AG08395 (cell line): ENCODE data around the gene EHBP1L1.

Experiments
- DNase-seq: peaks from one replicate; pipeline ENCODE4 v3.0.0; 2012; ENCODE audit warnings: mixed read lengths, low spot score

Gene EHBP1L1

DNA sequence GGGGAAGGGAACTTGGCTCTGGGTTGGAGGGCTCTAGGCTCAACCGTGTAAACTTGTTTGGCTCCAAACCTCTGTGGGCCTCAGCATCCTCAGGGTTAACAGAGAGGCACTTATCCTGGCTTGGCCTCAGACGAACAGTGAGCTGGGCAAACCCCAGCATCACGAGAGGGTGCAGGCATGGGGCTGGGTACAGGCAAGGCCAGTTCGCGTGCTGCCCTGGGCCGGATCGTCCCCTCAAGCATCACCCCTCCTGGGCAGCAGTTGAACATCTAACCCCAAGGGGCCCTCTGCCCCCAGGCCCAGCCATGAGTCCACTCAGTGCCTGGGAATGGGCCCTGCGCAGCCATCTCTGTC is 1.9 kb downstream of the EHBP1L1 start:
- no peak for DNase-seq

DNA sequence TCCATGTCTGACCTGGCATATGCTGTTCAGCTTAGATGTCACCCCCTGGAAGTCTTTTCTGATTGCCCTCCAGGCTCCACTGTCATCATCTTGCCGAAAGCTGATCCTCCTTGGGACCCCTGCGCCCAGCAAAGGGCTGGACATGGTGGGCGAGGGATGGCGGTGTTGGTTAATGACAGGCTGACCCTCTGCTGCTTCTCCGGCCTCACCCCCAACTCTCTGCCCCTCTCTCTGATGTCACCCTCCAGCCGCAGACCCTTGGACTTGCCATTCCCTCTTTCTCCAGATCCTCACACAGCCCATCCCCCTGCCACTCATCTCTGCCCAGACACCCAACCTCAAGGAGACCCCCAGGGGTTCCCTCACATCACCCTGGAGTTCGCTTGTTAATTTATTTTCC is 2.3 kb downstream of the EHBP1L1 start:
- DNase-seq: no peak

DNA sequence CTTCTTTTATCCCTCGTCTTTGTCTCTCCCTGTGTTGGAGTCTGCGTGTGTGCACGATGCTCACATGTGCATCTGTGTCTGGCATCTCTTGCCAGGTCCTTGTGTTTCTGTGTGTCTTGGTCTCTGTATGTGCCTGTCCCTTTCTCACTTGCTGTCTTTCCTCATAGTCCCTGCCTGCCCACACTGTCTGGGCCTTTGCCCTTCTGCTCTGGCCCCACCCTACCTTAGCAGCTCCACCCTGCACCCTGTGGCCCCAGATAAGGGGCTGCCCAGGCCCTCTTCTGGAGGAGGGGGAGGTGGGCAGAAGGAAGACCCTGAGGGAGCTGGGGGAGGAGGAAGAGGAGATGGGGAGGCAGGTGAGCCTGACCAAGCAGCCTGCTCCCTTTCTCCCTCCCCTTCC is 2.8 kb downstream of the EHBP1L1 start:
- DNase-seq: no peak

DNA sequence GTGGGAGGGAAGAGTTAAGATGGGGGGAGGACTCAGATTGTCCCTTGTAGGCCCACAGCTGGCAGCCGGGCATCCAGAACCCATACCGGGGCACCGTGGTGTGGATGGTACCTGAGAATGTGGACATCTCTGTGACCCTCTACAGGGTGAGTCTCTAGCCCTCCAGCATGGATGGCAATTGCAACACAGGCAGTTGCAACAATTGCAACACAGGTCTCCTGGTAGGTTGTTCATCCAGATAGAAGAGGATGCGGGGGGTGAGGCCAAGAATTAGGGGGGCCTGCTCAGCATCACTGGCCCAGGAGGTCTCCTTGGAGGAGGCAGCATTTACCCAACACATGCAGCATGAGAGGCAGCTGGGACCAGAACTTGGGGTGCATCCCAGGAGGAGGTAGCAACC is 3.4 kb downstream of the EHBP1L1 start:
- no peak for DNase-seq

DNA sequence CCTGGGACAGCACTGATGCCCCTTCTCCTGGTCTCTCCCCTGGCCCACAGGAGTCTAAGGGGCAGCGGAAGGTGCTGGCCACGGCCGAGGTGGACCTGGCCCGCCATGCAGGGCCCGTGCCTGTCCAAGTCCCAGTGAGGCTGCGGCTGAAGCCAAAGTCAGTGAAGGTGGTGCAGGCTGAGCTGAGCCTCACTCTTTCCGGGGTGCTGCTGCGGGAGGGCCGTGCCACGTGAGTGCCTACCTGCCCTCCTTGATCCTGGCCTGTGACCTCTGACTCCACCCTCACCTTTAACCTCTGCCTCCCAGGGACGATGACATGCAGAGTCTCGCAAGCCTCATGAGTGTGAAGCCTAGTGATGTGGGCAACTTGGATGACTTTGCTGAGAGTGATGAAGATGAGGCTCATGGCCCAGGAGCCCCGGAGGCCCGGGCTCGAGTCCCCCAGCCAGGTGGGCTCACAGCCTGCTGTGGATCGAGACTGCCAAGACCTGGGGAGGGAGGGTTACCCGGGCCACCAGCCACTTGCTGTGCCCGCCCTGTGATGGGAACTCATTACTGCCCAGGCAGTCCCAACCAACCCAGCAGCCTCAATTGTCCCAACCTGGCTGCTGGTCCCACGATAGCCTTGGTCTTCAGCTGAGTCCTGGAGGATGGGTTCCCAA is 4.3 kb downstream of the EHBP1L1 start:
- no peak for DNase-seq

DNA sequence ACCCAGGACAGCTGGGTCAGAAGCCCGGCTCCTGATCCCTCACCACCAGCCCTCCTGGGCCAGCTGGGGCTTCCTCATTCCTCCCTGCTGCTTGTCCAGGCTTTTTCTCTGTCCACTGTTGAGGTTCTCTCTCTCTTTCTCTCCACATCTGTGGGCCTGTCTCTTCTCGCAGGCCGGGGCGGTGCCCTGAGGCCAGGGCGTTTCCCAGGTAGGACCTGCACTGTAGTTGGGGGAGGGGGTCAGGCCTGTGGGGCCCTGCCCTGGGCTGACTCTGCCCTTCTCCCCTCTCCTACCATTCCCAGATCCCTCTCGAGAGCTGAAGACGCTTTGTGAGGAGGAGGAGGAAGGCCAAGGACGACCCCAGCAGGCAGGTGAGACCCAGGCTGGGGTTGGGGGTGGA is 4.9 kb downstream of the EHBP1L1 start:
- no peak for DNase-seq

DNA sequence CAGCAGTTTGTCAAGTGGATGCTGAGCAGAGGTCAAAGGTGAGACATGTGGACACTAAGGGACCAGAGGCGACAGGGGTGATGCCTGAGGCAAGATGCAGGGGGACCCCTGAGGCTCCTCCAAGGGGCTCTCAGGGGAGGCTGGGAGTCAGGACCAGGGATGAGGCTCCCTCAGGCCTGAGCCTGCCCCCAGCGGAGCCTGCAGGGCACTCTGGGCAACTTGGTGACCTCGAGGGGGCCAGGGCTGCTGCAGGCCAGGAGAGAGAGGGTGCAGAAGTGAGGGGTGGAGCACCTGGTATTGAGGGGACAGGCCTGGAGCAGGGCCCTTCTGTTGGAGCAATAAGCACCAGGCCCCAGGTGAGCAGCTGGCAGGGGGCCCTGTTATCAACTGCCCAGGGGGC is 6.1 kb downstream of the EHBP1L1 start:
- DNase-seq: no peak

DNA sequence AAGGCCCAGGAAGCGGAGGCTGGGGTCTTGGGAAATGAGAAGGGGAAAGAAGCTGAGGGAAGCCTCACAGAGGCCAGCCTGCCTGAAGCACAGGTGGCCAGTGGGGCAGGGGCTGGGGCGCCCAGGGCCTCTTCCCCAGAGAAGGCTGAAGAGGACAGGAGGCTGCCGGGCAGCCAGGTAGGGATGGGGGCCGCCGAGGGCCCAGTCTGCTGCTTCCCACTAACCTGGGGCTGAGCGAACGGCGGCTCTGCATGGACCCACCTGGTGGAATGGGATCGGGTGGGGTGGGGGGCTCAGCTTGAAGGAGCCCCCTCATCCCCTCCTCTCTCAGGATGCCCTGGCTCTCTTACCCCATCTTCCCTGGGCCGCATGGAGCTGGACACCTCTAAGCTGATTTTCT is 7.7 kb downstream of the EHBP1L1 start:
- no peak for DNase-seq

DNA sequence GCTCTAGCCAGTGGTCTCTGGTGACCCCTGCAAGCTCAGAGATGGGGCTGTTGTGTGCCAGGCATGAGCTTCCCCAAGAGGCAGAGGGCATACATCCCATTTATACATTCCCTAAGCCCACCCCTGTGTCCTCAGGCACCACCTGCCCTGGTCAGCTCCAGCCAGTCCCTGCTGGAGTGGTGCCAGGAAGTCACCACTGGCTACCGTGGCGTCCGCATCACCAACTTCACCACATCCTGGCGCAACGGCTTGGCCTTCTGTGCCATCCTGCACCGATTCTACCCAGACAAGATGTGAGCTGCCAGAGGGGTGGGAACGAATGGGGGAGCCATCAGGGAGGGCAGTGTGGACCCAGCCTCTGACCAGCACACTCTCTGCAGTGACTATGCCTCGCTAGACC is 8.3 kb downstream of the EHBP1L1 start:
- DNase-seq: no peak

DNA sequence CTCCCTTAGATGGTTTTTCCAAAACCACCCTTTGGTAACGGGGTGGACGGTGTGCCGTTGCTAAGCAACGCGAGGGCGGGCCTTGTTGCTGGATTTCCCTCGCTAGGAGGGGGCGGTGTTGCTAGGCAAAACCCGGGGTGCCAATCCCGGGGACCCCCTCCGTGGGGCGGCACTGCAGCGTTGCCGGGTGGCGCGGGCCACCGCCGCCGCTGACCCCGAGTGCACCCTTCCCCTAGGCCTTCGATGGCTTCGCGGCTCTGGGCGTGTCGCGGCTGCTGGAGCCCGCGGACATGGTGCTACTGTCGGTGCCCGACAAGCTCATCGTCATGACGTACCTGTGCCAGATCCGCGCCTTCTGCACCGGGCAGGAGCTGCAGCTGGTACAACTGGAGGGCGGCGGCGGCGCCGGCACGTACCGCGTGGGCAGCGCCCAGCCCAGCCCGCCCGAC is 8.9 kb downstream of the EHBP1L1 start:
- no peak for DNase-seq

DNA sequence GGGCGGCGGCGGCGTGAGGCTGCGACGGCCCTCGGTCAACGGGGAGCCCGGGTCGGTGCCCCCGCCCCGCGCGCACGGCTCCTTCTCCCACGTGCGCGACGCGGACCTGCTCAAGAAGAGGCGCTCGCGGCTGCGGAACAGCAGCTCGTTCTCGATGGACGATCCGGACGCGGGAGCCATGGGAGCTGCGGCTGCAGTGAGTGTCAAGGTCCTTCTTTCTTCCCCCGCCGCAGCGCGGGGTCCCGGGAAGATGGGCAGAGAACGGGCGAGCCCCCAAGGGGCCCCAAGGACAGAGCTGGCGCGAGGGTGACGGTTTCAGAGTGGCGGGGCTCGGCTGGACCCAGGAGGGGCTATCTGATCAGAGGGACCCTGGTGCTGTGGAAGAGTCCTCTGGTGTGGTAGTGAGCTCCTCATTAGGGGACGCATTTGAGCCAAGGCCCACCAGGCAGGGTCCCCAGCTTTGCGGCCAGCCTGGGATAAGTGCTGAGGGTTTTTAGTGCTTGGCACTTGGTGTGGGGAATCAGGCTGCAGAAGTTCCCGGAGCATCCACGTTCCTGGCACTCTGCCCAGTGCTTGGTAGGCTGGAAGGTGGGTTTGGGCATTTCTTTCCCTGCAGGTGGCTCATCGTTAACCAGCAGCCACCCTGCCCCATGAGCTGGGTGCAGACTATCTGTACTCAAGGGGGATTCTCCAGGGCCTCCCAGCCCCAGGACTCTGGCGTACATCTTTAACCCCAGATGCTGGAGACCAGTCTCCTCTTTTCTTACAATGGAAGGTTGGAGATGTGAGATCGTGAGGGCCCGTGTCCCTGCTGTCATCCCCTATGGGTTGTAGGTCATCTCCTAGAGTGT is 9.8 kb downstream of the EHBP1L1 start:
- DNase-seq: no peak

DNA sequence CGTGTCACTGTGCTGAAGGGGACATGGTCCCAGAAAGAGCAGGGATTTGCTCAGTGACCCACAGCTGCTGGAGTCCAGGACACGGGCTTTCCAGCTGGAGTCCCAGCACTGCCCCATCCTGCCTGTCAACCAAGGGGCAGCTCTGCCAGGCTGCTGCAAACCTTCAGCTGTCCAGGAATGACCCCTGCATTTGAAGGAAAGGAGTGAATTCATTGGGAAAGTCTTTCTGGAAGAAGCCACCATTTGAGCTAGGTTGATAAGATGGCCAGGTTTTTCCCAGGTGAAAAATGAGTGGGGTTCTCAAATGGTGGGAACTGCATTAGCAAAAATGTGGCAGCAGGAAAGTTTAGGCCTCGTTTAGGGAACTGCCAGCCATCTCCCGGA is 10.4 kb downstream of the EHBP1L1 start:
- no peak for DNase-seq

DNA sequence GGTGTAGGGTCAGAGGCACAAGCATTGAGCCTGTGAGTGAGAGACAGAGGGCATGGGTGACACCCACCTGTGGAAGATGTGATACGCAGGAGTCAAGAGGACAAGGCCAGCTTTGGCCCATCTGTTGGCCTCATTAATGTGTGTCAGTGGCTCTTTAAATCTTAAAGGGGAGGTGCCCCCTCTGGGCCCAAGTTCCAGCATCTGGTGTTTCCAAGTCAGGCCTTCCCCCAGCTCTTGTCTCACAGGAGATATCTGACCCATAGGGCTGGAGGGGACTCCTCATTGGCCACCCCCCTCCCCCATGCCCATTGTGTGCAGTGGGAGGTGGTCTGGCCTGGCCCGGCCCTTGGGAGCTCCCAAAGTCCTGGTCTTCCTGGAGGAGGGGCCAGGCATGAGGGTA is 10.8 kb downstream of the EHBP1L1 start:
- peak; percentile 88 for DNase-seq

DNA sequence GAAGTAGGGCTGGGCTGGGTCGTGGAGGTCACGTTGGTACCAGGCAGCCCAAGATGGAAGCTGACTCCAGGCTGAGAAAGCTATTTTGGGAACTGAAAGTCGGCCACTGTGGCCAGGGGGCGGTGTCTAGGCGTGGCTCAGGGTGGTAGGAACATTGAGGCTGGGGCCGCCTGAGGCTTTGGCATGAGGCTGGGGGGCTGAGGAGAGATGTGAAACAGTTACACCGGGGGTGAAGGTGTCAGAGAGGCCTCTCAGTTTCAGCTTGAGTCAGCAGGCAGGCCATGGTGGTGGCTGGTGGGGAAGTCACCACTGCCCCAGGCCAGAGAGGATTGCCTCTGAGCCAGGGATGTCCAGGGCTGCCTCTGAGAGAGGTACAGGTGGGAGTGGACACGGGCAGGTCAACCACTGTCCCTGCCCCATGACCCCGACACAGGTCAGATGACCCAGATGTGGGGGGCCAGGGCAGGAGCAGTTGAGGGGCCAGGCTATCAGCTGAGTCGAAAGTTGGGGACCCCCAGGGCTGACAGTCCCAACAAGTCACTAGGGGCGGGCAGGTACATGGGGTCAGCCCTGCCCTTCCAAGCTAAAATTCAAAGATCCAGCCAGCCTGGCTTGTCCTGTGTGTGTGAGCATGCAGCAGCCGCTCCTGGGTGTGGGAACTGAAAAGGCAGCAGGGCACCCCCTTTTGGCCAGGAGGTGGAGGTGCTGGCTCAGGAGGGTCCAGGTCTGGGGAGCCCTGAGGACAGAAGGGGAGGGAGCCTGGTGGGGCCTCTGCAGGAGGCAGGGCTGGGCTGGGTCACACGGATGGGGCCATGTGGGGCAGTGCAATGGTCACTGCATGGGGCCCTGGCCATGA is 12.6 kb downstream of the EHBP1L1 start:
- DNase-seq: peak; percentile 38

DNA sequence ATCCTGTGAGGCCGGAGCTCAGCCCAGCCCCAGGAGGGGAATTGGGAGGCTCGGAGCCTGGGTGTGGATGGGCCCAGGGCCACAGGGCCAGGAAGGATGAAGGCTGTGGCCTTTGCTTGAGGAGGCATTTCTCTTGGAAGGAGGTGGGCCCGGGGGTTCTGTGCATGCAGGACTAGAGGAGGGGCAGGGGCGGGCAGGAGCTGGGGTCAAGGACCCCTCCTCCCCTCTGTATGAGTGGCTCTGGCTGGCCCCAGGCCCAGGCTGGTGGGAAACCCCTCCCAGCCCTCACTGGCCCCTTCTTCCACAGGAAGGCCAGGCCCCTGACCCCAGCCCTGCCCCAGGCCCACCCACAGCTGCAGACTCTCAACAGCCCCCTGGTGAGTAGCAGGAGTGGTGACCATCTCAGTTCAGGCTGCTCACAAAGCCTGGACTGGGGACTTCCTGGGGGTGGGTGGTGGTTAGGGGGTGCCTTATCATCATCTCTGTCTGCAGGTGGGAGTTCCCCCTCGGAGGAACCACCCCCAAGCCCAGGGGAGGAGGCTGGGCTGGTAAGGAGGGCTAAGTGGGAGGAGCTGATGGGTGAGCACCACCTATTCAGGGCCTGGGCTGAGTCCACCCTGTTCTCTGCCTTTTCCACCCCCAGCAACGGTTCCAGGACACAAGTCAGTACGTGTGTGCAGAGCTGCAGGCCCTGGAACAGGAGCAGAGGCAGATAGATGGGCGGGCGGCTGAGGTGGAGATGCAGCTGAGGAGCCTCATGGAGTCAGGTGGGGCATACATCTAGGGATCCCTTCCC is 13.8 kb downstream of the EHBP1L1 start:
- DNase-seq: no peak

DNA sequence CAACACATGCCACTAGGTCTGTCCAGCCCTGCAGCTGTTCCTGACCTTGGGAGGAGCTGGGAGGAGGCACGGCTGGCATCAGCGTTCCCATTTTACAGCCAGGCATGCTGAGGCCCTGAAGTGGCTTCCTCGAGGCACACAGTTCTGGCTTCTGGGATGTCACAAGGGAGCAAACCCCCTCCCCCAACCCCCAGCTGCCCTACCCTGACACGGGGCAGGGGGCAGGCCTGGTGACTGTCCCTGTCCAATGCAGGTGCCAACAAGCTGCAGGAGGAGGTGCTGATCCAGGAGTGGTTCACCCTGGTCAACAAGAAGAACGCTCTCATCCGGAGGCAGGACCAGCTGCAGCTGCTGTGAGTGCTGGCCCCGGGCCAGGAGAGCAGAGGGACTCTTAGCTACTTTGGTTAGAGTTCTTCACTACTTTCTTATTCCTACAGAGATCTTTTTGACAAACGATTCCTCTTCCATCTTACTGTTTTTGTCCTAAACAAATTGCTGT is 14.4 kb downstream of the EHBP1L1 start:
- no peak for DNase-seq

DNA sequence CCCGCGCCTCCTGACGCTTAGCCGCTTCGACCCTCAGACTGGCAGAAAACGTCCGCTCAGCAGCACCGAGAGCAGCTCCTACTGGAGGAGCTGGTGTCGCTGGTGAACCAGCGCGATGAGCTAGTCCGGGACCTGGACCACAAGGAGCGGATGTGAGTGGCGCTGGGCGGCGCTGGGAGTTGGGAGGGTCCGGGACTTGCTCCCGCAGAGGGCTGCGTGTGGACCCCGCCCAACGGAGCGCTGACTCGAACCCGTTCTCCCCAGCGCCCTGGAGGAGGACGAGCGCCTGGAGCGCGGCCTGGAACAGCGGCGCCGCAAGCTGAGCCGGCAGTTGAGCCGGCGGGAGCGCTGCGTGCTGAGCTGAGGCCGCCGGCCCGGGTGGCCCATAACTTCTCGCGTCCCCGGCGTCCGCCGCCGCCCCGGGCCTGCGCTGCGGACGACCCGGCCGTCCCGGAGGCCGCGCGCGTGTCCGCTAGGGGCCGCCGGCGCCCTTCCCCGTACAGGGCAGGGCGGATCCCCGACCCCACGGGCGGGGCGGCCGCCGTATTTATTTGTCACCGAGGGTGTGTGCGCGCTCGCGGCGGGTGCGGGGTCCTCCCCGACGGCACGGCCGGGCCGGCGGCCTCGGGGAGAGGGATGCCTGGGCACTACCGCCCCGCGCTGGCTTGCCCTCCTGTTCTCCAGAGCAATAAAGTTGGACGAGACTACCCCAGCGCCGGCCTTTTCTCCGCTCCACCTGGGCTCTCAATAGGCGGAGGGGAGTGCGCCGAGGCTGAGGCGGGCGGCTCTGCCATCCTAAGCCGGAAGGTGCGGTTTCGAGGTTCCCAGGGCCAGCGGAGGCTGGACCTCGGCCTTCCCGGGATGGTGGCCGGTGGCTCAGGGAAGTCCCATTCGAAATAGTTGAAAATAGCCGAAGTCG is 16.3 kb downstream of the EHBP1L1 start:
- DNase-seq: no peak

DNA sequence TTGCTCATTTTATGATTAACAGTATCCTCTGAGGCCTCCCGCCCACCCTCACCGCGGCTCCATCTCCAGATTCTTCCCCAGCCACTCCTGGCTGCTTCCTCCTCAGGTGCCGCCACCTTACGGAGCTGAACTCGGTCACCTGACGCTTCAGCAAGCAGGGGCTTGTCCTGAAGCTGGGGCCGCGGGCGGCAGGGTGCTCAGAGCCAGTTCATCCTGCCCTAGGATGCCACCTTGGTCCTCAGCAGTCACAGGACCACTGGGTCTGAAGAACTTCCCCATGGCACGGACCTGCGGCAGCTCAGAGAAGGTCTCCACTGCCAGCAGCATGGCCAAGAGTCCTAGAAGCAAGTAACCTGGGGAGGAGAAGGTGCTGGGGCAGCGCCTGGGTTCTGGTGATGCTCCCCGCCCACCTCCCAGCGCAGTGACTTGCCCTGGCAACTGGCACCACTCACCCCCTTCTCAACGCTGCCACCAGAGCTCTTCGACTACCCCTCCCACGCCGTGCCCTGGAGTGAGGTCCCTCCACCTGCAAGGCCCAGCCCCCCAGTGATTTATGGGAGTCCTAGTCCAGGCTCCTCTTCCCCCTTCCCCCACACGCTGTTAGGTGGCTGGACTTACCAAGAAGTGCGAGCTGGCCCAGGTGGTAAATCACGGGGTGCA is 17.1 kb downstream of the EHBP1L1 start:
- DNase-seq: no peak

DNA sequence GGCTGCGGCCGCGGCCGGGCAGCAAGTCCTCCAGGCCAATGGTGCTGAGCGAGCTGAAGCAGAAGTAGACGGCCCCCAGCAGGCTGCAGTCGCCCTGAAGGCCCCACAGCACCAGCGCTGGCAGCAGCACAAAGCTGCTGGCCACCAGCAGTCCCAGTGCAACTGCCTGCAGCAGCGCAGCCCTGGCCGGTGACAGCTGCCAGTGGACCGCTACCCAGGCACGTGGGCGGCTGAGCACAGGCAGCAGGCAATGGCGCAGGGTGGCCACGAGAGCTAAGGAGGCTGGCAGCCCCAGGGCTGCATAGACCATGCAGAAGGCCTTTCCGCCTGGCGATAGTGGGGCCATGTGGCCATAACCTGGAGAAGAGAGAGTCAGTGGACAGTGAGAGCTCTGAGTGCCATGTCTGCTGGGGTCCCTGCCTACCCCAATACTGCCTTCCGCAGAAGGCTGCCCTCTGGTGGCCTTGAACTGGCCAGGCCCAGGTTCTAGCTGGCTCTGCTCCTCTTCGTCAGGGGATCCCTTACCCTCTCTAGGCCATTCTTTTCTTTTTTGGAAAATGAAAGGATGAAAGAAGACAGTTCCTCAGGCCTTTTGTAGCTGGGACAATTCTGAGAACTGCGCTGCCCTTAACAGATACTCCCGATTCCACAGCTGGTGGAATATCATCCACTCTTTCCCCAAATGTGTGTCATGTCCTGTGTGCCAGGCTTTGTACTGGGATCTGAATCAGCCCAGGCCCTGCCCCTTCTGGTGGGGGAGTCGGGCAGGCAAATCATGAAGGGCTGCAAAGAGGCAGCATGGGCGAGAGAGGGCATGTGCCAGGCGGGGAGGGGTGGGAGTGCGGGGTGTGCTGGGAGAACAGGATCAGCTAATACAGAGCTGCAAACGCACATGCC is 17.9 kb downstream of the EHBP1L1 start:
- peak; percentile 71 for DNase-seq
